Measurements from ENCODE around the gene CLRN1. TPM values are rescaled to one million over a fixed set of nuclear protein-coding genes. Genes with fewer than 3 reads are reported as not detected.

Gene CLRN1
- total and polyA plus RNA-seq, 12 donors, result 1.0 to 27.8 (median 10.5) TPM

DNA sequence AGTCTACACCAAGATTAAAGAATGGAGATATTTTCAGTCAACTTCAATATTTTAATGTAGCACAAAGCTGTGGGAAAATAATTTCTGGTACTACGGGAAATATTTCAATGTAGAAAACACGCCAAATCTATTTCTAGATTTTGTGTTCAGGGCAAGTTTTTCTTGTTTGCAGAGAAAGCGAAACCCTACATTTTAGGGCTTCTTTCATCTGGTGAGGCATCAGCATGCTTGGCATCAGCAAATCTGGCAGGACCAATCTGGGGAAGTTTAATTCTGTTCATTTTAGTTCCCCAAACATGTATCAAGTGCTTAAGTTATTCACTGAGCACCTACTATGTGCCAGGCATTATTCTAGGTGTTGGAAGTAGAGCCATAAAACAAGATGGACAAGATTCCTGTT lies 30.3 kb downstream of the CLRN1 start:
- intact Hi-C loops (cut with DNase I), result no loop called here
- 85 to 94% (median 88%) methylated on average over 3 of the region's 3 CpGs for WGBS, 4 donors
- no peaks in the 10 kb centered on the region for H3K9me3 ChIP-seq (replicated peaks in 1 of 3)
- no peaks in the 10 kb centered on the region for H3K4me1 ChIP-seq (replicated peaks in 1 of 2)
- no peak overlapping the region for H3K27ac ChIP-seq
- H3K4me3 ChIP-seq, result no peak overlapping the region
- DNase-seq, result no peak
- no peaks in the 10 kb centered on the region for H3K27me3 ChIP-seq
- no peak for TF ChIP-seq POLR2A (IDR thresholded peaks at IDR 0.05)
- TF ChIP-seq, protein P1, sequence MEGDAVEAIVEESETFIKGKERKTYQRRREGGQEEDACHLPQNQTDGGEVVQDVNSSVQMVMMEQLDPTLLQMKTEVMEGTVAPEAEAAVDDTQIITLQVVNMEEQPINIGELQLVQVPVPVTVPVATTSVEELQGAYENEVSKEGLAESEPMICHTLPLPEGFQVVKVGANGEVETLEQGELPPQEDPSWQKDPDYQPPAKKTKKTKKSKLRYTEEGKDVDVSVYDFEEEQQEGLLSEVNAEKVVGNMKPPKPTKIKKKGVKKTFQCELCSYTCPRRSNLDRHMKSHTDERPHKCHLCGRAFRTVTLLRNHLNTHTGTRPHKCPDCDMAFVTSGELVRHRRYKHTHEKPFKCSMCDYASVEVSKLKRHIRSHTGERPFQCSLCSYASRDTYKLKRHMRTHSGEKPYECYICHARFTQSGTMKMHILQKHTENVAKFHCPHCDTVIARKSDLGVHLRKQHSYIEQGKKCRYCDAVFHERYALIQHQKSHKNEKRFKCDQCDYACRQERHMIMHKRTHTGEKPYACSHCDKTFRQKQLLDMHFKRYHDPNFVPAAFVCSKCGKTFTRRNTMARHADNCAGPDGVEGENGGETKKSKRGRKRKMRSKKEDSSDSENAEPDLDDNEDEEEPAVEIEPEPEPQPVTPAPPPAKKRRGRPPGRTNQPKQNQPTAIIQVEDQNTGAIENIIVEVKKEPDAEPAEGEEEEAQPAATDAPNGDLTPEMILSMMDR (IDR thresholded peaks at IDR 0.05), result no peak
- H3K36me3 ChIP-seq (replicated peaks in 1 of 2), result no peaks in the 10 kb centered on the region

DNA sequence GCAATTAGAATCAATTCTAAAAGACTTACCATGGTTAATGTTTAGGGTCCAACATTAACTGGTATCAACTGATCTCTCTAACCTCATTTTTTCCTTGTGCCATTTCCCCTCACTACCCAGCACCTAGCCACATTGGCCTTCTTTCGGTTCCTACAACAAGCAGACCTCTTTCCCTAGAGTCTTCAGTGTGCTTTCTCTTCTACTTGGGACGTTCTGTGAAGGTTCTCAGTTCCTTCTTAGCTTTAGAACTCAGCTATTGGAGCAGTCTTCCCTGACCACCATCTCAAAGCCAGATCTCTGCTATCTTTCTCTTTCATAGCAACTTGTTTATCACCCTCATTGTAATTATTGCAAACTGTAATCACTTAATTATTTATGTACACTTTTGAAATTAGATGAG lies 35.8 kb downstream of the CLRN1 start:
- Histone ChIP-seq H3K9me3 (replicated peaks in 1 of 3) (no peaks in the 10 kb centered on the region), H3K27me3 (no peaks in the 10 kb centered on the region), H3K27ac (no peak overlapping the region), H3K4me1 (replicated peaks in 1 of 2) (no peaks in the 10 kb centered on the region), H3K36me3 (replicated peaks in 1 of 2) (no peaks in the 10 kb centered on the region), H3K4me3 (no peak overlapping the region)
- TF ChIP-seq POLR2A (IDR thresholded peaks at IDR 0.05), result no peak
- TF ChIP-seq, protein P1 (IDR thresholded peaks at IDR 0.05), result no peak
- no peak for DNase-seq
- intact Hi-C loops (cut with DNase I), result no loop called here
- WGBS, 4 donors, result 63 to 78% (median 74%) methylated on average over 2 of the region's 2 CpGs

DNA sequence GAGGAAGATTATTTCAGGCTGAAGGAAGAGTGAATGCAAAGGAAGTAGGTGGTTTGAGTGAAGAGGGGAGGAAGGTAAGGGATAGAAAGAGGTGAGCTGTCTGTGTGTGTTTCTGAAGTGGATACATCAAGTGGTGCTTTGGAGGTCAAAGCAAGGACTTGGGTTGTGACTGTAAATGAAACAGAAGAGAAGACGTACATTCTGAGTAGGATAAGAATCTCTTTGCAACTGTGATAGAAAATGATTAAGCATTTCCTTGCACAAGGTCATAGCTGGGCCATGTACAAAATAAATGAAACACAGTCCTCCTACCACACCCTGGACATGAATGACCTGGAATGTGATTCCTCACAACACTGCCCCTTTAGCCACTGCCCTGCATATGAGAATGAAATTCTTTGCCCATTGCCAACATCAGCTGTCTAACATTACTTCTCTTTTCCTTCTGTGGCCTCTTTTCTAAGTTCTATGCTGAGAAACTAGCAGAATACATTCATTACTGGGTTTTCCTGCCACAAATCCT lies 39.0 kb downstream of the CLRN1 start:
- WGBS, 4 donors, result 11 to 15% (median 13%) methylated on average over 1 of the region's 1 CpG
- H3K27me3 ChIP-seq, result no peaks in the 10 kb centered on the region
- DNase-seq, result no peak
- no peaks in the 10 kb centered on the region for H3K9me3 ChIP-seq (replicated peaks in 1 of 3)
- no peak for TF ChIP-seq POLR2A (IDR thresholded peaks at IDR 0.05)
- TF ChIP-seq, protein P1 (IDR thresholded peaks at IDR 0.05), result no peak
- H3K27ac ChIP-seq, result peak overlapping the region in 1 of 5 donors; percentile 34
- intact Hi-C loops (cut with DNase I), result no loop called here
- no peaks in the 10 kb centered on the region for H3K36me3 ChIP-seq (replicated peaks in 1 of 2)
- H3K4me1 ChIP-seq (replicated peaks in 1 of 2), result no peaks in the 10 kb centered on the region
- no peak overlapping the region for H3K4me3 ChIP-seq

DNA sequence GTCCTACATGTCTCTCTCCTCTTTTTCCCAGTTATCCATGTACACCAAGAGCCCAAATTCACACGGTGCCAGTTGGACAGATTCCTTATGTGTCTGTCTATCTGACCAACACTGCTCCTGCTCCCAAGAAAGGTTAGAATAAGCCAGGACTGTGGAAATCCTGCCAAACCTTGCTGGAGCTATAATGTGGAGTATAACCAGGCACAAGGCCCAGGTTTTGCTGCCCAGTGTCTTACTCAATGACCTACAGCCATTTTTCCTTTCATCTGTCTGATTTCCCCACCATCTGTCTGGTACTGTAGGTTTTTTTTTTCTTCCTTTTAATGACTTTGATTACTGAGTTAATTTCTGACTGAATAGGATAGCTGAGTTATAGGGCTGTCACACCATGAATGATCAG lies 40.8 kb downstream of the CLRN1 start:
- 84 to 95% (median 88%) methylated on average over 1 of the region's 1 CpG for WGBS, 4 donors
- peak in 6 of 7 donors; percentile 15 to 67 (median 26) for DNase-seq
- no peak for TF ChIP-seq POLR2A (IDR thresholded peaks at IDR 0.05)
- TF ChIP-seq, protein P1 (IDR thresholded peaks at IDR 0.05), result no peak
- no peaks in the 10 kb centered on the region for H3K4me1 ChIP-seq (replicated peaks in 1 of 2)
- no peaks in the 10 kb centered on the region for H3K36me3 ChIP-seq (replicated peaks in 1 of 2)
- no peak overlapping the region for H3K27ac ChIP-seq
- H3K4me3 ChIP-seq, result no peak overlapping the region
- intact Hi-C loops (cut with DNase I), result no loop called here
- H3K27me3 ChIP-seq, result no peaks in the 10 kb centered on the region
- no peaks in the 10 kb centered on the region for H3K9me3 ChIP-seq (replicated peaks in 1 of 3)

All from adrenal gland (tissue), 12 donors.